ENCODE data around the gene LRCH2.
"Not testable (repeated sequence)": the region's sequence is repeated elsewhere in the genome, so short reads cannot be mapped to it uniquely, and the experiment has no call there.

The LRCH2 gene

DNA sequence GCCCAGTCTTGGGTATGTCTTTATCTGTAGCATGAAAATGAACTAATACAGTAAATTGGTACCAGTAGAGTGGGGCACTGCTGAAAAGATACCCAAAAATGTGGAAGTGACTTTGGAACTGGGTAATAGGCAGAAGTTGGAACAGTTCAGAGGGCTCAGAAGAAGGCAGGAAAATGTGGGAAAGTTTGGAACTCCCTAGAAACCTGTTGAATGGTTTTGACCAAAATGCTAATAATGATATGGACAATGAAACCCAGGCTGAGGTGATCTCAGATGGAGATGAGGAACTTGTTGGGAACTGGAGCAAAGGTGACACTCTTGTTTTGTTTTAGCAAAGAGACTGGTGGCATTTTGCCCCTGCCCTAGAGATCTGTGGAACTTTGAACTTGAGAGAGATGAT, 24.3 kb downstream of the LRCH2 start:
- not testable (repeated sequence) for DNase-seq (ENCODE audit: low read depth in 3 of 3, low spot score in 1 of 3)

DNA sequence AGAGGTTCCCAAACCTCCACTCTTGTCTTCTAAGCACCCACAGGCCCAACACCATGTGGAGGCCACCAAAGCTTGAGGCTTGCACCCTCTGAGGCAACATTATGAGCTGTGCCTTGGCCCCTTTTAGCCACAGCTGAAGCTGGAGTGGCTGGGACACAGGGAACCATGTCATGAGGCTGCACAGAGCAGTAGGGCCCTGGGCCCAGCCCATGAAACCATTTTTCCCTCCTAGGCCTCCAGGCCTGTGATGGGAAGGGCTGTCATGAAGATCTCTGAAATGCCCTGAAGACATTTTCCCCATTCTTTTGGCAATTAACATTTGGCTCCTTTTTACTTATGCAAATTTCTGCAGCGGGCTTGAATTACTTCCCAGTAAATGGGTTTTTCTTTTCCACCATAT, 29.9 kb downstream of the LRCH2 start:
- no peak for DNase-seq (ENCODE audit: low read depth in 3 of 3, low spot score in 1 of 3)

DNA sequence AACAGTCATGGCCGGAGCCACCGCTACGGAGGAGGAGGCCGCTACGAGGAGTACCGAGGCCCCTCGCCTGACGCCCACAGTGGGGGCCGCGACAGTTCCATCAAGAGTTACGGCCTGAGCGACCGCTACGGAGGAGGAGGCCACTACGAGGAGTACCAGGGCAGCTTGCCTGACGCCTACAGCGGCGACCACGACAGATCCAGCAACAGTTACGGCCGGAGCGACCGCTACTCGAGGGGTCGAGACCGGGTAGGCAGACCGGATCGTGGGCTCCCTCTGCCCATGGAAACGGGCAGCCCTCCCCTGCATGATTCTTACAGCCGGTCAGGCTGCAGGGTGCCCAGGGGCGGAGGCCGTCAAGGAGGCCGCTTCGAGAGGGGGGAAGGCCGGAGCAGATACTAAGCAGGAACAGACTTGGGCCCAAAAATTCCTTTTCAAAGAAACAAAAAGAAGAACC, 41.6 kb downstream of the LRCH2 start:
- DNase-seq (ENCODE audit: low read depth in 3 of 3, low spot score in 1 of 3): no peak

DNA sequence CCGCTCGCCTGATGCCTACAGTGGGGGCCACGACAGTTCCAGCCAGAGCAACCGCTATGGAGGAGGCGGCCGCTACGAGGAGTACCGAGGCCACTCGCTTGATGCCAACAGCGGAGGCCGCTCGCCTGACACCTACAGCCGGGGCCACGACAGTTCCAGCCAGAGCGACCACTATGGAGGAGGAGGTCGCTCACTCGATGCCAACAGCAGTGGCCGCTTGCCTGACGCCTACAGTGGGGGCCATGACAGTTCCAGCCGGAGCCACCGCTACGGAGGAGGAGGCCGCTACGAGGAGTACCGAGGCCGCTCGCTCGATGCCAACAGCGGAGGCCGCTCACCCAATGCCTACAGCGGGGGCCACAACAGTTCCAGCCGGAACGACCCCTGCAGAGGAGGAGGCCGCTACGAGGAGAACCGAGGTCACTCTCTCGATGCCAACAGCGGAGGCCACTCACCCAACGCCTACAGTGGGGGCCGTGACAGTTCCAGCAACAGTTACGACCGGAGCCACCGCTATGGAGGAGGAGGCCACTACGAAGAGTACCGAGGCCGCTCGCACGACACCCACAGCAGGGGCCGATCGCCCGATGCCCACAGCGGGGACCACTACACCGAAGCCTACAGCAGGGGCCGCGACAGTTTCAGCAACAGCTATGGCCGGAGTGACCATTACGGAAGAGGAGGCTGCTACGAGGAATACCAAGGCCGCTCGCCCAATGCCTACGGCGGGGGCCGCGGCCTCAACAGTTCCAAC, 42.2 kb downstream of the LRCH2 start:
- no peak for DNase-seq (ENCODE audit: low read depth in 3 of 3, low spot score in 1 of 3)

DNA sequence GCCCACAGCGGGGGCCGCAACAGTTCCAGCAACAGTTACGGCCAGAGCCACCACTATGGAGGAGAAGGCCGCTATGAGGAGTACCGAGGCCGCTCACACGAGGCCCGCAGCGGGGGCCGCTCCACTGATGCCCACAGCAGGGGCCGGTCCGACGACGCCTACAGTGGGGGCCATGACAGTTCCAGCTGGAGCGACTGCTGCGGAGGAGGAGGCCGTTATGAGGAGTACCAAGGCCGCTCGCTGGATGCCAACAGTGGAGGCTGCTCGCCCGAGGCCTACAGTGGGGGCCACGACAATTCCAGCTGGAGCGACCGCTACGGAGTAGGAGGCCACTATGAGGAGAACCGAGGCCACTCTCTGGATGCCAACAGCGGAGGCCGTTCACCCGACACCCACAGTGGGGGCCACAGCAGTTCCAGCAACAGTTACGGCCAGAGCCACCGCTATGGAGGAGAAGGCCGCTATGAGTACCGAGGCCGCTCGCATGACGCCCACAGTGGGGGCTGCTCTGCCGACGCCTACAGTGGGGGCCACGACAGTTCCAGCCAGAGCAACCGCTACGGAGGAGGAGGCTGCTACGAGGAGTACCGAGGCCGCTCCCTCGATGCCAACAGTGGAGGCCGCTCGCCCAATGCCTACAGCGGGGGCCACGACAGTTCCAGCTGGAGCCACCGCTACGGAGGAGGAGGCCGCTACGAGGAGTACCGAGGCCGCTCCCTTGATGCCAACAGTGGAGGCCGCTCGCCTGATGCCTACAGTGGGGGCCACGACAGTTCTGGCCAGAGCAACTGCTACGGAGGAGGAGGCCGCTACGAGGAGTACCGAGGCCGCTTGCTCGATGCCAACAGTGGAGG, 43.0 kb downstream of the LRCH2 start:
- DNase-seq (ENCODE audit: low read depth in 3 of 3, low spot score in 1 of 3): no peak

DNA sequence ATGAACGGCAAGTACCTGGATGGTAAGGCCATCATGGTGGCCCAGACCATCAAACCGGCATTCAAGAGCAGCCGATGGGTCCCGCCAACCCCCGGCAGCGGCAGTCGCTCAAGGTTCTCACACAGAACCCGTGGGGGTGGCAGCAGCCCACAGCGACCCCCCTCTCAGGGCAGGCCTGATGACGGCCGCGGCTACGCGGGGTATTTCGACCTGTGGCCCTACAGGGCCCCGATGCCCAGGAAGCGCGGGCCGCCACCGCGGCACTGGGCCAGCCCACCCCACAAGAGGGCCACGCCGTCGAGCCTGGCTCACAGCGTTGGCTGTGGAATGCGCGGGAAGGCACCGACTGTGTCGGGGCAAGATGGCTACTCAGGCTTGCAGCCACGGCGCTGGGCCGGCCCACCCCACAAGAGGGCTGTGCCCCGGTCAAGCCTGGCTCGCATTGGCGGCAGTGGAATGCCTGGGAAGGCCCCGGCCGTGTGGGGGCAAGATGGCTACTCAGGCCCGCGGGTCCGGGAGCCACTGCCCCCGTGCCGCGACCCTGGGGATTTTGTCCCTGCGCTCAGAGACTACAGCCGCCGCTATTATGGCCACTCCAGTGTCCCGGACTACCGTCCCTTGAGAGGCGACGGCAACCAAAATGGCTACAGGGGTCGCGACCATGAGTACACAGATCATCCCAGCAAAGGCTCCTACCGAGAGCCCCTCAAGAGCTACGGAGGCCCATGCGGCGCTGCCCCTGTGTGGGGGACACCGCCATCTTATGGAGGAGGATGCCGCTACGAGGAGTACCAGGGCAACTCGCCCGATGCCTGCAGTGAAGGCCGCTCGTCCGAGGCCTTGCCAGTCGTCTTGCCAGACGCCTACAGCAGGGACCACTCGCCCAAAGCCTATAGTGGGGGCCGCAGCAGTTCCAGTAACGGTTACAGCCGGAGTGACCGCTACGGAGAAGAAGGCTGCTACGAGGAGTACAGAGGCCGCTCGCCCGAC, 44.0 kb downstream of the LRCH2 start:
- DNase-seq (ENCODE audit: low read depth in 3 of 3, low spot score in 1 of 3): no peak

DNA sequence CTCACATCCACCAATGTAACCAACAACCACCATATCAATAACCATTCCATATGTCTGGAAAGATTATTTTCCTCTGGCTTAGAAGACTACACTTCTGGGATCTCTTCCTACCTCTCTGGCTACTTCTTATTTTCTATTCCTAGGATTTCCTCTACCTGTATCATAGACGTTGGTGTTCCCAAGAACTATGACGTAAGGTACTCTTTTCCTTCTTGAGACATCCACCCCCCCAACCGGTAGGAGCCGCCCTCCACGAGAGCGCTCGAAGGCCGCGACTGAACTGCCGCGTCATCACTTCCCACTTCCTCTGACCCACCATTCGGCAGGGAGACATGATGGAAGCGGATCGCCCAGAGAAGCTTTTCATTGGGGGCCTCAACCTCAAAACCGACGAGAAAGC, 44.8 kb downstream of the LRCH2 start, which contains the start of gene RBMXL3:
TSS of gene RBMXL3 (plus strand) at position 301 of the 400 bp plus-strand sequence. CDS start at position 333, 32 bp downstream.
- DNase-seq (ENCODE audit: low read depth in 3 of 3, low spot score in 1 of 3): no peak

DNA sequence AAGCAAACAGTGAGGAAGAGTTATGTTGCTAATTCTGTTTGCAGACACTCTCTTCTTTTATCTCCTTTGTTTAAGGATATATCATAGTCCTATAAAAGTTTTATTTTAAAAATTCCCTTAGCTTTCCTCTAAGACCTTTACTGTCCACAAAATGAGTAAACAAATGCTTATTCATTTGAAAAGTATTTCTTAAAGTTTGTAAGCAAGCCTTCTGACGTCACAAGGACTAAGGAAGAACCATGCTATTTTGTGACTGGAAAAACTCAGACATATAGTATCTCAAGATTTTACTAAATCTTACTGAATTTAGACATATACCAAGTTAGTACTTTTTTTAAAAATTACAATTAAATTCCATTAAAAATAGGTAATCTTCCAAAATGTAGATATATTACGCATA, 49.9 kb downstream of the LRCH2 start:
- DNase-seq (ENCODE audit: low read depth in 3 of 3, low spot score in 1 of 3): no peak

DNA sequence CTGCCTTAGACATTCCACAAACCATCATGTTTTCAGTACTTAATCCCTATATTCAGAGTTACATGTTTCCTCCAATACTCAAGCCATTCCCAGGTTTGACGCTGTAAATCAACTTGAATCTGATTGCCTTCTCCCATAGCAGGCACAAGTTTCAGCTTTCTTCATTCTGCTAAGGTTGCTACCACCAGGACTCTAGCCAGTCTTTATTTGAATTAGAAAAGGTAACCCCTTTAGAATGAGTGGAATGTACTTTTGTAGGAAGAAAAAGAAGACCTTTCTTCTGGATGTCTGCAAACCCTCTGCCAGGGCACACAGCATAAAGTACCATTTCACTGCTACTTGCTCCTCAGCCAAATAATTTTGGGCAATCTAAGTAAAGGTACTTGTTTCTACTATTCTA, 55.4 kb downstream of the LRCH2 start:
- DNase-seq (ENCODE audit: low read depth in 3 of 3, low spot score in 1 of 3): no peak

DNA sequence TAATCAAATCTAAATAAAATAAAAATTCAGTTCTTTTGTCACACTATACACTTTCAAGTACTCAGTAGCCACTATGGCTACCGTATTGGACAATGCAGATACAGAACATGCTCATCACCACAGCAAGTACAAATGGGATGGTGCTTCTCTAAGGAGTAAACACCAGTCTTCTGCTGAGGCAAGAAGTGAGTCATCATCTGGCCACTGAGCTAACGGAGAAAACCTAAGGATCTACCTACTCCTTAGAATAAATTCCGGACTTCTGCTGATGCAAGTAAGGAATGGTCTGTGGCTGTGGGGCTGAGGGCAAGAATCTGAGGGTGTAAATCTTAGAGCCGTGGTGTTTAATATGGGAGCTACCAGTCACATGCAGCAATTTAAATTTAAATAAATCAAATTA, 56.0 kb downstream of the LRCH2 start:
- DNase-seq (ENCODE audit: low read depth in 3 of 3, low spot score in 1 of 3): no peak

DNA sequence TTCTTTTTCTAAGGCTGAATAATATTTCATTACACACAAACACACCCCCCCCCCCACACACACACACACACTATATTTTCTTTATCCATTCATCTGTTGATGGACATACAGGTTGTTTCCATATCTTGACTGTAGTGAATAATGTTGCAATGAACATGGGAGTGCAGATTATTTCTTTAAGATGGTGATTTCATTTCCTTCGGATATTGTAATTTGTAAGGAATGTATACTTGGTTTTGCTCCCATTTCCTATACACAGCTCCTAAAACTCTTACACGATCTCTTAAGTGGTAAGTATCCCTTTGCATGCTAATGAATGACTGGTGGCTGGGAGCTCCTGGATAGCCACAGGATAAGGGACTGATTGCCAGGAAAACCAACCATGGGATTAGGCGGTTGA, 59.3 kb downstream of the LRCH2 start:
- DNase-seq (ENCODE audit: low read depth in 3 of 3, low spot score in 1 of 3): no peak

DNA sequence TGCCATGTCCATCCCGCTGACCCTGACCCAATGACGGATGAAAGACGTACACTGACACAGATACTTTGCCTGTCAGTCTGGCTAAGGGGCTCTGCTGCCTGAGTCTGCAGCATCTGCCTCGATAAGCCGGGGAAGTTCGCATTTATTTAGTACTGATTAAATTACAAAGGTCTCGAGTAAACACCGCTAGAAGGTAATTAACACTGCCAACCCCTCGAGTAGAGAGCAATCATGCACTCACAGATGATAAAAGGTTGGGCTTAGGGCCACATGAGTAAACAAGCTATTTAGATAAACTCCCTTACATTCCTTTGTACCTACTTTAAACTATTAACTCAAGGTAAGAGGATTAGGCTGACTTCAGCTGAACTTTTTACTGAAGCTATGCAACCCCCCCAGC, 60.7 kb downstream of the LRCH2 start:
- no peak for DNase-seq (ENCODE audit: low read depth in 3 of 3, low spot score in 1 of 3)

DNA sequence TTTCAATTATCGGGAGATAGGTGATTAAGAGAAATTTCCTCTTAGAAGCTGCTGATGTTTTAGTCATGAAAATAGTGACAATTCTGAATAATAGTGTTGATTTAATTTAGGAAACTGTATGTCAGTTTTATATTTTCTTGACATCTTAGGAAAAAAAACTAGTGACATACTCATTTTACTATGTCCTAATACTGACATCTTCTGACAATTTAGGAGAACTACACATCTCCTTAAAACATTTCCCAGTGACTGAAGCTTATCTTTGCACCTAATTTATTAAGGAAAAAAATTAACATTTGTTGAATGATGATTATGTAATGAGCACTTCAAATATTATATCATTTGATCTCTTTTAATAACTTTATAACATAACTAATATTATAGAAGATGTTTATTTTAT, 86.7 kb downstream of the LRCH2 start:
- DNase-seq (ENCODE audit: low read depth in 3 of 3, low spot score in 1 of 3): no peak

DNA sequence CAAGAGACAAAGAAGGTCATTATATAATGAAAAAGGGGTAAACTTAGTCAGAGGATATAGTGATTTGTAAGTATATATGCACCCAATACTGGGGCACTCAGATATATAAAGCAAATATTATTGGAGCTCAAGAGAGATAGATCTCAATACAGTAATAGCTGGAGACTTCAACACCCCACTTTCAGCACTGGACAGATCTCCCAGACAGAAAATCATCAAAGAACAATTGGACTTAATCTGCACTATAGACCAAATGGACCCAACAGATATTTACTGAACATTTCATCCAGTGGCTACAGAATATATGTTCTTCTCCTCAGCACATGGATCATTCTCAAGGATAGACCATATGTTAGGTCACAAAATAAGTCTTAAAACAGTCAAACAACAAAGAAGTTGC, 91.8 kb downstream of the LRCH2 start:
- DNase-seq (ENCODE audit: low read depth in 3 of 3, low spot score in 1 of 3): no peak

DNA sequence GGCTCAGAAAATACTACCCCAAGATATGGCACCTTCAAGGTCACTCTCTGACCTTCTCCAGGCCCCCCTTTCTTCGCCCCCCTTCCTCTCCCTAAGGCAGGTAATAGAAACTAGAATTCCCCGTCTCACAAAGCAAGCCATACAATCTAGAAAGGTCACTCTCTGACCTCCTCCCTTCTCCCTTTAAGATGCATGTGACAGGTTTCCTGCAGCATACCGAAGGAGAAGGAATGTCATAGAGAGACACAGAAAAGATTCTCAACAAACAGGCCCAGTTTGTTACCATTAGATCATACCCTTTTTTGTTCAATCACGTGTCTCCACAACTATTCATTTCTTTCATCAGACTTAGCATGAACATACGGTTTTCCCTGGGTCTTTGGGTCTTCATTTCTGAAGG, 95.9 kb downstream of the LRCH2 start:
- no peak for DNase-seq (ENCODE audit: low read depth in 3 of 3, low spot score in 1 of 3)

DNA sequence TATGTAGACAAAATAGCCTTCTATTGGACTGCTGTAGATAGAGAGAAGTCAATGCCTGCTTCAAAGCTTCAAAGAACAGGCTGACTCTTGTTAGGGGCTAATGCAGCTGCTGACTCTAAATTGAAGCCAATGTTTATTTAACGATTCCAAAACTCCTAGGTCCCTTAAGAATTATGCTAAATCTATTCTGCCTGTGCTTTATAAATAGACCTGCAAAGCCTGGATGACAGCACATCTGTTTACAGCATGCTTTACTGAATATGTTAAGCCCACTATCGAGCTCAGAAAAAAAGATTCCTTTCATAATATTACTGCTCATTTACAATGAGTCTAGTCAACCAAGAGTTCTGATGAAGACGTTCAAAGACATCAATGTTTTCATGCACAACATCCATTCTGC, 99.5 kb downstream of the LRCH2 start:
- no peak for DNase-seq (ENCODE audit: low read depth in 3 of 3, low spot score in 1 of 3)

DNA sequence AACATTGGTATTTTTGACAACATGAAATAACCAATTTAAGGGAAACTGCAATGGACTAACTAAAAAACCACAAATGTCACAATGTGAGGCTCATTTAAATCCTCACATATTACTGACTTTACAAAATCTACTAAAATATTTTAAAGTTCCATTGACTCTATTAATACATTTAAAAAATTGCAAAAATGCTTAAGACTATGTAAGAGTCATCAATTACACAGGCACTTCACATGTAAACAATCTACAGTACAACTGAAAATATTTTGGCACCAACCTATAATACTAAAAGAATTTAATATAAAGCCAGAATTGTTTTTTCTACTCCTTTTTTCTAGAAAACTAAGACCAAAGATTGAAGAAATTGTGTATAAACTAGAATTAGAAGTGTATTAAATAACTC, 121.5 kb downstream of the LRCH2 start:
- no peak for DNase-seq (ENCODE audit: low read depth in 3 of 3, low spot score in 1 of 3)

DNA sequence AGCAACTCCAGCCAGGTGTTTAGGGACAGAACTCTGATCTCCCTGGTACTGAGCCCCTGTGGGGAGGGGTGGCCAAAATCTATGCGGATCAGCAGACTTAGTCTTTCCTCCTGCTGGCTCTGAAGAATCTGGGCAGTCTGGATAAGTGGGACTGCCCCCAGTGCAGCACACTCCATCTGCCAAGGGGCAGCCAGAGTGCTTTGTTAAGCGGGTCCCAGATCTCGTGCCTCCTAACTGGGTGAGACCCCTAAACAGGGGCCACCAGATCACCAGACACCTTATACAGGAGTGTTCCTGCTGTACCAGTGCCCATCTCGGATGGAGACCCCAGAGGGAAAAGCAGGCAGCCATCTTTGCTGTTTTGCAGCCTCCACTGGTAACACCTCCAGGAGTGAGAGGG, 135.0 kb downstream of the LRCH2 start:
- DNase-seq (ENCODE audit: low read depth in 3 of 3, low spot score in 1 of 3): no peak

DNA sequence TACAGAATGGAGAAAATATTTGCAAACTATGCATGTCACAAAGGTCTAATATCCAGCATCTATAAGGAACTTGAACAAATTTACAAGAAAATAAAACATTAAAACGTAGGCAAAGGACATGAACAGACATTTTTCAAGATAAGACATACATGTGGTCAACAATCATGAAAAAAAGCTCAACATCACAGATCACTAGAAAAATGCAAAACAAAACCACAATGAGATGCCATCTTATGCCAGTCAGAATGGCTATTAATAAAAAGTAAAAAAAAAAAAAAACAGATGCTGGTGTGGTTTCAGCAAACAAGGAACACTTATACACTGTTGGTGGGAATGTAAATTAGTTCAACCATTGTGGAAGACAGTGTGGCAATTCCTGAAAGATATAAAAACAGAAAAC, 140.7 kb downstream of the LRCH2 start:
- no peak for DNase-seq (ENCODE audit: low read depth in 3 of 3, low spot score in 1 of 3)

DNA sequence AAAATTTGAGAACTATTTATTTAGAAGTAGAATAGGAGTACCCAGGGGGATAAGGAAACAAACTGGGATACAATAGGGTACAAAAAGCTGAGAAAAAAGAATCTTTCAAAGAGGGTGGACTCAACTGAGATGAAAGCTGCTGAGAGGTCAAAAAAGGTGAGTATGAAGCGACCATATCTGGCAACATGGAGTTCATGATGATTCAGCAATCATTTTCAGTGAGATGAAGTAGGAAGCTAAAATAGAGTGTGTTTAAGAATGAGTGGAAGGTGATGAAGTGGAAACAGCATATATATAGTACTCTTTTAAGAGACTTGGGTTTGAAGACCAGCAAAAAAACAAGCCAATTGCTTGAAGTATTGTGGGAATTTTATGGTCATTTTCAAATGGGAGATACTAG, 144.5 kb downstream of the LRCH2 start:
- DNase-seq (ENCODE audit: low read depth in 3 of 3, low spot score in 1 of 3): no peak

DNA sequence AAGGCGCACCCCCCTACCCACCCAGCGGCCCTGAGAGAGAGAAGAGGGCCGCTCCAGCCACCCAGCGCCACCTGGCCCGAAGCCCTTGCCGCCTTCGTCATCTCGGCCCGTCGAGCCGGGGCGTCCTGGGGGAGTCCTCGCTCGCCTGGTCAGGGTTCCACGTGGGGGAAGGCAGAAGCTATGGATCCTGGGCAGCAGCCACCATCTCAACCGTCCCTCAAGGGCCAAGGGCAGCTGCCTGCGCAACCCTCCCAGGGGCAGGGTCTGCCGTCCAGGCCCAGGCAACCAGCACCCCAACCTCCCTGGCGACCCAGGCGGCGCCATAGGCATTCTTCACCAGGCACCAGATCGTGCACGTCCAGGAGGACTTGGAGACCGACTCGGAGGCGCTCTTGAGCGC, 165.0 kb downstream of the LRCH2 start:
- DNase-seq (ENCODE audit: low read depth in 3 of 3, low spot score in 1 of 3): no peak
